Fibroblast of skin of abdomen (primary cell): Measurements from ENCODE around the gene BCL2L11.

Experiments
- DNase-seq: peaks from one replicate; pipeline ENCODE4 v3.0.0-alpha.2; 2013

BCL2L11 gene

GRCh38 chr2:111143107-111143842 lies 22.6 kb downstream of the BCL2L11 start:
- no peak for DNase-seq

GRCh38 chr2:111143843-111144198 lies 23.1 kb downstream of the BCL2L11 start:
- DNase-seq: no peak

- no peak for DNase-seq
These were observed 24.5 kb downstream of the BCL2L11 start for GRCh38 chr2:111145103-111145760.

- DNase-seq: no peak
These were observed 25.2 kb downstream of the BCL2L11 start for GRCh38 chr2:111145951-111146350.

GRCh38 chr2:111148225-111148873 lies 27.6 kb downstream of the BCL2L11 start:
- DNase-seq: no peak

GRCh38 chr2:111148925-111149324 lies 28.2 kb downstream of the BCL2L11 start:
- no peak for DNase-seq

- no peak for DNase-seq
These were observed 29.3 kb downstream of the BCL2L11 start for GRCh38 chr2:111149882-111150455.

GRCh38 chr2:111154758-111155157 lies 34.0 kb downstream of the BCL2L11 start:
- no peak for DNase-seq

GRCh38 chr2:111155610-111156009 lies 34.9 kb downstream of the BCL2L11 start:
- peak; percentile 9 for DNase-seq

- no peak for DNase-seq
These were observed 35.8 kb downstream of the BCL2L11 start for GRCh38 chr2:111156529-111156928.

GRCh38 chr2:111157071-111157661 lies 36.5 kb downstream of the BCL2L11 start:
- DNase-seq: no peak

- DNase-seq: no peak
These were observed 37.1 kb downstream of the BCL2L11 start for GRCh38 chr2:111157798-111158197.

- no peak for DNase-seq
These were observed 38.9 kb downstream of the BCL2L11 start for GRCh38 chr2:111159641-111160040.

GRCh38 chr2:111160758-111161157 lies 40.0 kb downstream of the BCL2L11 start:
- DNase-seq: peak; percentile 87

- DNase-seq: no peak
These were observed 41.3 kb downstream of the BCL2L11 start for GRCh38 chr2:111161971-111162370.

- DNase-seq: no peak
These were observed 42.1 kb downstream of the BCL2L11 start for GRCh38 chr2:111162718-111163331.

- no peak for DNase-seq
These were observed 43.4 kb downstream of the BCL2L11 start for GRCh38 chr2:111164078-111164477.

GRCh38 chr2:111165084-111165483 lies 44.4 kb downstream of the BCL2L11 start:
- no peak for DNase-seq

GRCh38 chr2:111166115-111166514 lies 45.4 kb downstream of the BCL2L11 start:
- no peak for DNase-seq

- no peak for DNase-seq
These were observed 46.6 kb downstream of the BCL2L11 start for GRCh38 chr2:111167076-111167862.

- DNase-seq: no peak
These were observed 47.1 kb downstream of the BCL2L11 start for GRCh38 chr2:111167863-111168162.
